C4-2B (cell line): ENCODE data around the gene TMEM223.
"Not testable (repeated sequence)": the region's sequence is repeated elsewhere in the genome, so short reads cannot be mapped to it uniquely, and the experiment has no call there.

Experiments used
- H3K27ac ChIP-seq: fragments of 450-650 bp; 2 replicates; pipeline ENCODE4 v1.5.1; 2017
- ZFX ChIP-seq: fragments of 450-650 bp; IDR thresholded peaks from 2 replicates; pipeline ENCODE4 v1.6.1; 2017
- TF ChIP-seq, protein P1 (sequence below): fragments of 450-650 bp; conservative IDR thresholded peaks from 2 replicates; pipeline ENCODE4 v1.5.1; 2017; ENCODE audit warnings: mild to moderate bottlenecking

Gene TMEM223

DNA sequence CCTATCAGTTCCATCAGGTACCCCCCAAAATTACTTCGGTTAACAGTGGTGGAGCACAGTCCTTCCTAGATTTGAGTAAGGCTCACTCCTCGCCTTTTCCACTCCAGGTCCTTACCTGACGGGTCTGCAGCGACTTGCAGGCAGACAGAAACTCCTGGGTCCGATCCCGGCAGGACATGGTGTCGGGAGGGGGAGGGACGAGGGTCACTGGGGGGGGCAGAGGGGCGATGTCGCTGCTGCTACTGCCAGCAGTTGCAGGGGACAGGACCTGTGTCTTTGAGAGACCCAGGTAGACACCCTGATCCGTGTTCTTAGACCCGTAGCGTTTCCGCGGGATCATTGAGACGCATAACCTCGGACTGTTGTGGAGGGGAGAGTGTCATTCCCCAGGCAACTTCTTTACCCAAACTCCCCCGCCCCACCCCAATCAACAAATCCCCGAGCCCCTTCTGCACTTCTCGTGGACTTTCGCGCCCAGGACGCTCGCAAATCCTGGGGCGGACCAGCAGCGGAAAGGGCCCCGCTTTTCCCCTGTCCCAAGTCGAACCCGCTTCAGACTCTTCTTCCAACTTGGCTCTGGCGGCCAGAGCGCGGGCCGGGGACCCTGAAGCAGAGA, 39.2 kb upstream of the TMEM223 start:
- peak overlapping the region; percentile 73 for H3K27ac ChIP-seq
- TF ChIP-seq, protein P1, sequence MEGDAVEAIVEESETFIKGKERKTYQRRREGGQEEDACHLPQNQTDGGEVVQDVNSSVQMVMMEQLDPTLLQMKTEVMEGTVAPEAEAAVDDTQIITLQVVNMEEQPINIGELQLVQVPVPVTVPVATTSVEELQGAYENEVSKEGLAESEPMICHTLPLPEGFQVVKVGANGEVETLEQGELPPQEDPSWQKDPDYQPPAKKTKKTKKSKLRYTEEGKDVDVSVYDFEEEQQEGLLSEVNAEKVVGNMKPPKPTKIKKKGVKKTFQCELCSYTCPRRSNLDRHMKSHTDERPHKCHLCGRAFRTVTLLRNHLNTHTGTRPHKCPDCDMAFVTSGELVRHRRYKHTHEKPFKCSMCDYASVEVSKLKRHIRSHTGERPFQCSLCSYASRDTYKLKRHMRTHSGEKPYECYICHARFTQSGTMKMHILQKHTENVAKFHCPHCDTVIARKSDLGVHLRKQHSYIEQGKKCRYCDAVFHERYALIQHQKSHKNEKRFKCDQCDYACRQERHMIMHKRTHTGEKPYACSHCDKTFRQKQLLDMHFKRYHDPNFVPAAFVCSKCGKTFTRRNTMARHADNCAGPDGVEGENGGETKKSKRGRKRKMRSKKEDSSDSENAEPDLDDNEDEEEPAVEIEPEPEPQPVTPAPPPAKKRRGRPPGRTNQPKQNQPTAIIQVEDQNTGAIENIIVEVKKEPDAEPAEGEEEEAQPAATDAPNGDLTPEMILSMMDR = no peak
- TF ChIP-seq ZFX = no peak

DNA sequence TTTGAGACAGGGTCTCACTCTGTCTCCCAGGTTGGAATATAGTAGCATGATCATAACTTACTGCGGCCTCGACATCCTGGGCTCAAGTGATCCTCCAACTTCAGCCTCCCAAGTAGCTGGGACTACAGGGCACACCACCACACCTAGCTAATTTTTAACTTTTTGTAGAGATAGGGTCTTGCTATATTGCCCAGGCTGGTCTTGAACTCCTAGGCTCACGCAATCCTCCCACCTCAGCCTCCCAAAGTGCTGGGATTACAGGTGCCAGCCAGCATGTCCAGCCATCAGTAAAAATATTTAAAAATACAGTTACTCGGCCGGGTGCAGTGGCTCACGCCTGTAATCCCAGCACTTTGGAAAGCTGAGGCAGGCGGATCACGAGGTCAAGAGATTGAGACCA, 36.3 kb upstream of the TMEM223 start:
- H3K27ac ChIP-seq = not testable (repeated sequence)

DNA sequence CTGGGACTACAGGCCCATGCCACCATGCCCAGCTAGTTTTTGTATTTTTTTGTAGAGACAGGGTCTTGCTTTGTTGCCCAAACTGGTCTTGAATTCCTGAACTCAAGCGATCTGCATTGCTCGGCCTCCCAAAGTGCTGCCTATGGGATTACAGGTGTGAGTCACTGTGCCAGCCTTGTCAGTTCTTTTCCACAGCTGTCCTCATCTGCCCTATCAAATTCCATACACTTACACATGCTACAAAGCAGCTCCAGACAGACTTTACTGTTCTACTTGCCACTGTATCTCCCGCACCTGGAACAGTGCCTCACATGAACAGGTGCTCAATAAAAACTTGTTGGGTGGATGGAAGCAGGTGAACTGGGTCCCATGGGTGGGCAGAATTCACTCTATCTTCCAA, 31.9 kb upstream of the TMEM223 start:
- TF ChIP-seq, protein P1 = no peak
- no peak for TF ChIP-seq ZFX
- H3K27ac ChIP-seq = no peak overlapping the region

DNA sequence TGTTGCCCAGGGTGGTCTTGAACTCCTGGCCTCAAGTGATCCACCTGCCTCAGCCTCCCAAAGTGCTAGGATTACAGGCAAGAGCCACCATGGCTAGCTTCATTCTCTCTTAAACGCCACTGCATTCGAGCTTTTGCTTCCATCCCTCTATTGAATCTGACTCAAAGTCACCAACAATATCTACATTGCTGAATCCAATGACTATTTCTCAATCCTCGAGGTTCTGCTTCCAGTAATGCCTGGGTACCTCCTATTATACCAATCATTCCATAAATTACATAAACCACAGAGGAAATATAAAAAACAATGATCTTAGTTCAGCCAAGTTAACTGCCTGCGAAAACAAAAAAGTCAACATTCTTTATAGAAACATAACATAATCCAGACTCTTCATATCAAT, 25.3 kb upstream of the TMEM223 start:
- no peak overlapping the region for H3K27ac ChIP-seq
- TF ChIP-seq, protein P1 = no peak
- no peak for TF ChIP-seq ZFX

DNA sequence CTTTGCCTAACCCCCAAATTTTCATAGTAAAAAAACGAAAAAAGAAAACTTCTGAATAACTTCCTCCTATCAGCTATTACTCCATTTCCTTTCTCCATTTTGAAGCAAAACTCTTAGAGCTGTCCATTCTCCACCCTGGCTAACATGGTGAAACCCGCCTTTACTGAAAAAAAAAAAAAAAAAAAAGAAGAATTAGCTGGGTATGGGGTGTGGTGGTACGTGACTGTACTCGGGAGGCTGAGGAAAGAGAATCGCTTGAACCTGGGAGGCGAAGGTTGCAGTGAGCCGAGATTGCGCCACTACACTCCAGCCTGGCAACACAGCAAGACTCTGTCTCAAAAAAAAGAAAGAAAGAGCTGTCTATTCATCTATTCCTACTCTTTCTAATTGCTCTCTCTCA, 24.8 kb upstream of the TMEM223 start:
- H3K27ac ChIP-seq = no peak overlapping the region
- TF ChIP-seq, protein P1 = no peak
- no peak for TF ChIP-seq ZFX

DNA sequence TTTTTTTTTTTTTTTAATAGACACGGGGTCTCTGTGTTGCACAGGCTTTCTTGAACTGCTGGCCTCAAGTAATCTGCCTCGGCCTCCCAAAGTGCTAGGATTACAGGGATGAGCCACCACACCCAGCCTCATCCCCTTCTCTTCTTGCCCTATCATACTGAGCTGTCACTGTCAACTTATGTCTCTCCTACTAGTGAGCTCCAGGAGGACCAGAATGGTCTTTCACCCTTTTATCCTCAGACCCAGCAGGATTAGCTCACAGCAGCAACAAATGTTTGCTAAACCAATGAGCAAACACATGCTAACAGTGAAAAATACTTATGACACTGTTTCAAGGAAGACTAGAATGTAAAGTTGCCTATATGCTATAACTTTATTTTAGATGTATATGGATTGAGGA, 19.9 kb upstream of the TMEM223 start:
- TF ChIP-seq, protein P1 = no peak
- no peak for TF ChIP-seq ZFX
- H3K27ac ChIP-seq = no peak overlapping the region

DNA sequence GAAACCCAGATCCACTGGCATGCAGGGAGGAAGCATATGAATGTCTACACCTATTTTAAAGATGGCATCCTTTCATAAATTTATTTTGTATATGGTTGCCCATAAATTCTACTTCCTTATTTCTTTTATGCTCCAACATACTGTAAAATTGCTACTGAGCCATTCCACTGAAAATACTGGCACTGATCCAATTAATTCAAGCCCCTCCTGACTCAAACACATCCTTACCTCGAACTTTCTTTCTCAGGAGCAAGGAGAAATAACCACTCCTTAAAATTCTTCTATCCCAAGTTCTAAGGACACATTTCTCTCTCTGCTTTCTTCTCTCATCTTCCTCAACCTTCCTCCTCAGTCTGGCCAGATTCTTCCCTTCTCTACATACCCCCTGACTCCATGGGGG, 18.9 kb upstream of the TMEM223 start:
- H3K27ac ChIP-seq = no peak overlapping the region
- TF ChIP-seq, protein P1 = no peak

DNA sequence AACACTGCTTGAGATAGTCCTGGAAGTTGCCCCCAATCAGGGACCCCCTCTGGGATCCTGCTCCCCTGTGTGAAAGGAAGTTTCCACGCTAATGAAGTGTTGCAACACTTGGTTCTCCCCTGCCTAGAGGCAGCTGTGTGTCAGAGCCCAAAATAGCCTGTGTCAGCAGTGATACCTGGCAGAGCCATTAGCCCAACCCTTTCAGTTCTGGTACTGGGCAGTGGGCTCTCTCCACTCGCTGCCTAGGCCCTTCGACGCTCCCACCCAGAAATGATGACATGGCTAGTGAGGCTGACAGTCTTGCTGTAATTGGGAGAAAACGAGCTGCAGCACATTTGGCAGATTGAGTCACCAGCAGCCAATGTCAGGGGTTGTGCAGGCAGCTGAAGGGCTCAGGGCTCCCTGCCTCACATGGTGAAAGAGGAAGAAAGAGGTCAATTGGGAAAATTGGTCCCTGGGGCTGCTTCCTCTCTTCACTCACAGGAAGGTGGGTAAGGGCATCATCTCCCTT, 14.9 kb upstream of the TMEM223 start:
- TF ChIP-seq, protein P1 = no peak
- H3K27ac ChIP-seq = no peak overlapping the region; the same call in 1 of the 2 replicates
